GOT3 (cell line): ENCODE results near the gene ASCL2.

ENCODE experiments used
- DNase-seq: peaks from one replicate; lab custom pipeline; 2025; ENCODE audit warnings: mixed read lengths; lab: John Stamatoyannopoulos, UW

The ASCL2 gene

GRCh38 chr11:2272228-2272945 lies 2.0 kb upstream of the ASCL2 start:
- DNase-seq = no peak

GRCh38 chr11:2271327-2272227 lies 1.2 kb upstream of the ASCL2 start:
- DNase-seq = no peak

- no peak for DNase-seq
Measured at GRCh38 chr11:2271077-2271326, 614 bp upstream of the ASCL2 start.

GRCh38 chr11:2269601-2270321 lies 627 bp downstream of the ASCL2 start:
- DNase-seq = no peak

GRCh38 chr11:2268729-2269600 lies 1.4 kb downstream of the ASCL2 start:
- DNase-seq = no peak

- no peak for DNase-seq
Measured at GRCh38 chr11:2267851-2268728, 2.3 kb downstream of the ASCL2 start.

GRCh38 chr11:2267306-2267850 lies 3.0 kb downstream of the ASCL2 start:
- DNase-seq = no peak

- no peak for DNase-seq
Measured at GRCh38 chr11:2266586-2267305, 3.6 kb downstream of the ASCL2 start.

GRCh38 chr11:2265854-2266585 lies 4.4 kb downstream of the ASCL2 start:
- no peak for DNase-seq

- DNase-seq = no peak
Measured at GRCh38 chr11:2265396-2265795, 5.0 kb downstream of the ASCL2 start.

GRCh38 chr11:2264366-2265053 lies 5.9 kb downstream of the ASCL2 start:
- DNase-seq = no peak

GRCh38 chr11:2263724-2264360 lies 6.5 kb downstream of the ASCL2 start:
- no peak for DNase-seq

GRCh38 chr11:2263071-2263565 lies 7.3 kb downstream of the ASCL2 start:
- DNase-seq = no peak

GRCh38 chr11:2262301-2263070 lies 7.9 kb downstream of the ASCL2 start:
- no peak for DNase-seq

GRCh38 chr11:2261436-2262230 lies 8.8 kb downstream of the ASCL2 start:
- DNase-seq = no peak
